Inflammatory macrophage treated with lipopolysaccharide for 4 hours (primary cell): Measurements from ENCODE around the gene CZIB.

Experiments
- DNase-seq: peaks from one replicate; pipeline ENCODE4 v3.0.0-alpha.2; 2020

The CZIB gene

DNA sequence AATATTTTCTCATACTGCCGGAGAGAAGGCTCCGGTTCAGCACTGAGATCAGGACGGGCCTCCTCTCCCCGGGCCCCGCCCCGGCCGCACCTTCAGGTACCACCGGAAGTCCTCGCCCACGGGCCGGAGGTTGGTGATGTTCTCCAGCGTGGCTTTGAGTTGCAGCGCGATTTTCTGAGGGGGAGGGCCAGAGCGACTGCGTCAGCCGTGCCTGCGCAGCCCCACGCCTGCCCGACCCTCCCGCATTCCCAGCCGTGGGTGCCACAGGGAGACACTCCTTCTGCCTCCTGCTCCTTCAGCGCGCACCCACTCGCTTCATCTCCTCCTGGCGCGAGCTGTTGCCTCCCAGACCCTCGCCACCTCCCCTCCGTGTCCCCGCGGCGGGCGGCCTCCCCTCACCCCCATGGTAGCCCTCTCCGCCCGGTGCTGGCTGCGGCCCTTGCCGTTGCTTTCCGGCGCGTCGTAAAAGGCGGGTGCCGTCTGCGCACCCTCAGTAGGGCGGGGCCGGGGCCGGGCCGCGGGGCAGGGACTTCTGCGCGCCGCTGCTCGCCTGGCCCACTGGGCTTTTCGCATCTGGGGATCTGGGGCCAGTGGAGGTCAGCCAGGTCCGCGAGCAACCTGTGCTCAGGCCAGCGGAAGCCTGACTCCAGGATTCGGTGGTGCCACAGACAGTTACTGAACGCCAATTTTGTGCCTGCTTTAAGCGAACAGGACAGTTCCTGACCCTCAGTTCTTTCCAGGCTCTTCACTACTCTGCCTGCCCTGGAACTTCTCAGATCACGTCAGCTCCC lies at the start of gene CZIB:
TSS of gene CZIB (minus strand) at position 464 of the 791 bp plus-strand sequence. CDS start at position 405, 59 bp downstream.
- peak; percentile 89 for DNase-seq

DNA sequence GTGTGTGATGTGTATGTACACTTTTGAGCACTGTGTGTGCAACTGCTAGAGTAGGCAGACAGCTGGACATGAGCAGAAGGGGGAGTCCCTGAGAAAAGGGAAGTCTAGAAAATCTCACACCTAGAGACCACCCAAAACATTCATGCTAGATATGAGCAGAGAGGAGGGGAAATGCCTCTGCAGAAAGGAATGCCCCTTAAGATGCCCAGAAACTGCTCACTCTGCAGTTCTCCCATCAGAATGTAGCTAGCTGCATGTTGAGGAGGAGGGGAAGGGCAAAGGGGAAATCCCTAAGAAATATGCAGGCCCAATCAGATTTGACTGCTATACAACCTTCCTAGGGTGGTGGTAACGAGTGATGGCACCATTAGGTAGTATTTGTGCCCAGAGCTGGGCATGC lies 49.7 kb upstream of the CZIB start:
- DNase-seq, result no peak

- DNase-seq, result no peak
These were observed 47.3 kb upstream of the CZIB start for GRCh38 chr1:53267761-53268160.

DNA sequence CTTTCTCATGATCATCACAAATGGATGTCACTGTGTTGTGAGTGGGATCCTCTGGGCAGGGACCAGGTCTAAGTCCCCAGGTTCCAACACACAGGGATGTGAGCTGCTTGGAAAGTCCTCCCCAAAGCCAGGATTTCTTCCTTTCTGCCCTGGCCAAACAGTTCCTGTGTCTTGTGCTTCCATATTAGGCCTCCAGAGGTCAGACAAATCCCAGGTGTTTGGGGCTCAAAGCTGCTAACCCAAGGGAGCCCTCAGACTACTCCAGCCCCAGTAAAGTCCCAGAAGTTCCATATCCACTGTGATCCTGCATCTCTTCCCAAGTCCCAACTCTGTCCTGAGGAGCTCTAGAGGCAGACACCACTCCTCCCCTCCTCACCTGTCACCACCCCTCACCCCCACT lies 45.6 kb upstream of the CZIB start:
- DNase-seq, result no peak

- DNase-seq, result no peak
These were observed 45.1 kb upstream of the CZIB start for GRCh38 chr1:53265581-53265980.

GRCh38 chr1:53264048-53264447 lies 43.6 kb upstream of the CZIB start:
- DNase-seq, result no peak

DNA sequence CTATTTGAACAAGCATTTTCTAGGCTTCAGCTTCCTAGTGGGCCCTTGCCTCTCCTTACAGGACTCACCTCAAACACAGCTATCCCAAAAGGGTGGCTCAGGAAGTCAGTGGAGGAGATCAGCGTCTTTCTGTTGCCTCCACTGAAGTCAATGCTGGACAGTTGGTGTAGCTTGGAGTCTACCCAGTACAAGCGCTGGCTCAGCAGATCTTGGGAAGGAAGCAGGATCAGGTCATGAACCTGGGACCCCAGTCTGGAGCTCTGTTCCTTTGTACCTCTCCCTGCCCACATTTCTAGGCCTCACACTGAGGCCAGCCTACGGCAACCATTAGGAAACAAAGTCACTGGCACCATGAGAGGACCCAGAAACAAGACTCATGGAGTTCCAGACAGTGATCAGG lies 41.6 kb upstream of the CZIB start:
- DNase-seq, result no peak

DNA sequence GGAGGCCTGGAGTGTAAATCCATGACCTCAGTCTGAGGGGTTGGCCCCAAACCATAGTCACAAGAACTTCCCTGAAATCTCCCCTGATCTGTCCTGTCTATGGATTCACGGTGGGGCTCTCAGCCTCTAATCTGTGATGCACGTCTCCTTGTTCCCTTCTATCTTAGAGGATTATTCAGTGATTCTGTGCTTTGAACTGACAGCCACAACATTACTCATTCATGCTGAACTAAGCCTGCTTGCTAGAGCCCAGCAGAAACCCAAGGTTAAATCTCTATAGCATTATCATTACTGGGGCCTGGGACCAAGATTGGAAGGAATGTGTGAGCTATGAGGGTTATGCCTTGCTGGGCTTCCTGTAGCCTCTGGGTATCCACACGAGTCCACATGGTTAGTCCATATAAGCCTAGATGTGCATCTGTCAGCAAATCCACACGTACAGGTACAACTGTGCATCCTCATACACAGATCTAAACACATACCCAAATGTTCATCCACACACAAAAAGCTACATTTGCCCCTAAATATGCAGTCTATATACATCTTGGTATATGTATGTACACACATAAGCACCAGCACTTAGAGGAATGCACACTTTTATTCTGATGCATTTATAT lies 40.3 kb upstream of the CZIB start:
- DNase-seq, result no peak

GRCh38 chr1:53259932-53260331 lies 39.5 kb upstream of the CZIB start:
- no peak for DNase-seq

- no peak for DNase-seq
These were observed 37.8 kb upstream of the CZIB start for GRCh38 chr1:53258216-53258615.

DNA sequence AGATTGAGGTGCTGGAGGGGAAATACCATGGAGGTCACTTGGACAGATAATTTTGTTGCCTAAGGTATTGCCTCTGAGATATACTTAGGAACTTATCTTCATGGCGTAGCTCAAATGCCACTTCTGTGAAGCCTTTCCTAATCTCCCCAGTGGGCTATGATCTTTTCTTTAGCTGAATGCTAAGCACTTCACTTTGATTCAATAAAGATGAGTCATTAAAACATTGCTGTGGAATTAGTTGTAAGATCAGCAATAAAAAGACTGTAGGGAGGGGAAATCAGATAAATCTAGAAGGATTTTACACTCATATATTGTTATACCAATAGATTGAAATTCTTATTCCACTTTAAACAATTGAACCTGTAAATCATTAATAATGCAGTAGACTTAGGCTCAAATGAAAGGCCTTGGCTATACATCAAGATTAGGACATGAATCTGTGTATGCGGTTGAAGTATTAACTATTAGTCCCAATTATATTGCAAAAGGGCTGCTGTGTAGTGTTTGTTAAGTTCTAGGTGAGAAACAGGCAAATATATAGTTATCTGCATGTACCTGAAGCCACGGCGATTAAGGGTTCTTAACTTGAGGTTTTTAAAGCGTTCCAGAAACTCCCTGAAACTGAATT lies 37.1 kb upstream of the CZIB start:
- DNase-seq, result no peak

- no peak for DNase-seq
These were observed 36.3 kb upstream of the CZIB start for GRCh38 chr1:53256511-53257453.

- DNase-seq, result no peak
These were observed 34.6 kb upstream of the CZIB start for GRCh38 chr1:53255031-53255430.

DNA sequence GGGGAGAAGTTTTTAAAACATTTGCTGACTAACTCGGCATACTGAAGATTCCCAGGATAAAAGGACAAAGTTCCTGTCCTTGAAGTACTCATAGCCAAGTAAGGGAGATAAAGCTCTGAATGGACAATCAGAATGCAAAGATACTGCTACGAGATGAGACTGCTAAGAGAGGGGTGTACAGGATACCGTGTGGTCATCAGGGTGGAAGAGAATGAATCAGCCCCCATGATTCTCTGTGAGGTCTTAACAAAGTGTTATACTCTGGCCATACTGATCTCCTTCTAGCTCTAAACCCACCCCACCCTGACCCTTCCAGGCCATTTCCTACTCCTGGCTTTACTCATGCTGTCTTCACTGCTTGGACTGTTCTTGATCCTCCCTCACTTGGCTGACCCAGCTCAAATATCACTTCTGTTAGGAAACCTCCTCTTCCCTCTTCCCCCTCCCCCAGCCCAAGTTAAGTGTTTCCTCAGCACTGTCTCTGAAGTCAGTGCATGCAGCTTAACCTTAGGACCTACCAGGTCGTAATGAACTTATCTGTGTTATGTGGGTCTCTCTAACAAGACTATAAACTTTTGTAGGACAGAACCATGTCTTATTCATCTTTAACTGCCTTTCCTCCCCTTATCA lies 33.7 kb upstream of the CZIB start:
- DNase-seq, result no peak

- no peak for DNase-seq
These were observed 29.9 kb upstream of the CZIB start for GRCh38 chr1:53250325-53250724.

GRCh38 chr1:53249706-53250105 lies 29.3 kb upstream of the CZIB start:
- DNase-seq, result no peak

DNA sequence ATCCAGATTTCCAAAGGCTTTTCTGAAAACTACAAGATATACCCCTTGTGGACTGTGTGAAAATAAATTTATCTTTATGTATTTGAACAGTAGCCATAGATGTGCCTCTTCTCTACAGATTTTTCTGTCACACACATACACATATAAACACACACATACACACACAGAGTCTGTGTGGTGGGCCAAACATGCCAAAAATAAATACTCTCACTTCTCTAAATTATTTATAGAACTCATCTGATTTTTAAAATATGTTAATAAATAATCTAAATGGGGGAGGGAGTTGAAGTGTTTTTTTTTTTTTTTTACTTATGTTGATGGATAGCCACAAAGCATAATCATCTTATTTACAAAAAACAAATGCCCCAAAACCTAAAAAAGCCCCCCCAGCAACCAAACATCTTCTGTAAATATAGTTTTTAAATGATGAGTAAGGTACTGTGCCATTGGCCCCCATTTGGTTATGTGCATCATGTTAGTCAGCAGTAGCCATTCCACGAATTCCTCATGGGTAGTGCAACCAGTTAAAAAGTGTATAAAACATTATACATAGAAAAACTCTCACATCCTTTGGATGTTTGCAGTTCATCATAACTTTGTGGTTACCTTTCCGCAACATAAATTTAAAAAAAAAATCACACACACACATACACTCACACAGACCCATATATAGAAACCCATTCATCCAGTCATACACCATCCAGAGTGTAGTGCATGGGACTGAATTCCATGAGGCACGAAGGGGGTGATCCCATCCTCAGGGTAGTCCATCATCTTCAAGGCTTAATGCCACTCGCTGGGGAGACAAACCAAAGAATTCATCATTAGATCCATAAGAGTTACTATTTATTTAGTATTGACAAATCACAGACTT lies 26.1 kb upstream of the CZIB start:
- no peak for DNase-seq

- no peak for DNase-seq
These were observed 23.7 kb upstream of the CZIB start for GRCh38 chr1:53244141-53244540.

DNA sequence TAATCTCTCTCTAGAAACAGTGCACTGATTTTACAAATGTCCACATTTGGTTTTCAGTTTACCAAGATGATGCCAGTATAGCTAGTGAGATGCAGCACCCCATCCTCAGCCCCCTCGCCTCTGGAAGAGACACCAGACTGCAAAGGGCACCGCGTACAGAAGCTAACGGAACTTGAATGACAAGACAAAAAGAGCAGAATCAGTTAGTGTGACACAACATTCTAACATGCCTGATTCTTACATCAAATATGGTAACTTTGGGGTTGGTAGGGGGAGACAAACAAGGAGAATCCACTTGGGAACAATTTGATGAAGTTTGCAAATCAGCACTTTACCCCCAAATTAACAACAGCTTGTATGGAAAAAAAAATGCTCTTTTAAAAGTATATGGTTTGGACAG lies 21.9 kb upstream of the CZIB start:
- DNase-seq, result no peak

DNA sequence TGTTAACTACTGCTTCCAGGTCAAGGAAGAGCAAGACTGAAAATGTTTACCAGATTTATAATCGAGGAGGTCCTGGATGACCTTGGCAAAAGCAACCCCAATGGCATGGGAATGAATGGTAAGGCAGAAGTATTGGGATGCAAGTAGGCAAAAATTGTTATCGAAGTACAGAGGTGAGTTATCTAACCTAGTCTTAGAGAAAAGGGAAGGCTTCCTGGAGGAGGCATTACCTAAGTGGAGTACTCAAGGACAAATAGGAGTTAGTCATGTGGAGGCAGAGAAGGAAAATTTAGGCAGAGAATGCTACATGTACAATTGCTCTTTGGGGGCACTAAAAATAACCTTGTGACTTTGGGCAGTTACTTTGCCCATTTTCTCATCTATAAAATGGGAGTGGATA lies 21.4 kb upstream of the CZIB start:
- no peak for DNase-seq
